HG02970 (cell line): Measurements from ENCODE around the gene ATP9A.
"Not testable (repeated sequence)": the region's sequence is repeated elsewhere in the genome, so short reads cannot be mapped to it uniquely, and the experiment has no call there.

Source experiments
- ATAC-seq: cut with Tn5 transposase; IDR thresholded peaks from one replicate; pipeline ENCODE4 v1.9.1; 2021; ENCODE audit warnings: mild to moderate bottlenecking, moderate library complexity, moderate number of reproducible peaks; ENCODE audit not compliant: unreplicated experiment, low FRiP score

Gene ATP9A

GRCh38 chr20:51767867-51768758 is at the start of gene ATP9A:
Gene ATP9A (minus strand): TSS chr20:51768390. CDS start chr20:51768369, 21 bp downstream.
- no peak for ATAC-seq

GRCh38 chr20:51816856-51817255 is 48.7 kb upstream of the ATP9A start:
- ATAC-seq: not testable (repeated sequence)

GRCh38 chr20:51815383-51816076 is 47.3 kb upstream of the ATP9A start:
- no peak for ATAC-seq

GRCh38 chr20:51812861-51813260 is 44.7 kb upstream of the ATP9A start:
- no peak for ATAC-seq

GRCh38 chr20:51811514-51812128 is 43.4 kb upstream of the ATP9A start:
- ATAC-seq: no peak

- ATAC-seq: no peak
Observed at GRCh38 chr20:51811042-51811355, 42.8 kb upstream of the ATP9A start.

GRCh38 chr20:51810155-51811041 is 42.2 kb upstream of the ATP9A start:
- ATAC-seq: no peak

GRCh38 chr20:51807720-51808250 is 39.6 kb upstream of the ATP9A start:
- no peak for ATAC-seq

GRCh38 chr20:51804754-51805153 is 36.6 kb upstream of the ATP9A start:
- ATAC-seq: no peak

- no peak for ATAC-seq
Observed at GRCh38 chr20:51803148-51803854, 35.1 kb upstream of the ATP9A start.

GRCh38 chr20:51802170-51802751 is 34.1 kb upstream of the ATP9A start, which contains the start of gene SALL4:
Gene SALL4 (minus strand): TSS chr20:51802521. CDS start chr20:51802408, 113 bp downstream.
- ATAC-seq: no peak

- no peak for ATAC-seq
Observed at GRCh38 chr20:51801823-51802123, 33.6 kb upstream of the ATP9A start.

- ATAC-seq: no peak
Observed at GRCh38 chr20:51801122-51801822, 33.1 kb upstream of the ATP9A start.

- ATAC-seq: no peak
Observed at GRCh38 chr20:51800872-51801121, 32.6 kb upstream of the ATP9A start.

GRCh38 chr20:51800060-51800871 is 32.1 kb upstream of the ATP9A start:
- ATAC-seq: no peak

GRCh38 chr20:51799401-51799860 is 31.2 kb upstream of the ATP9A start:
- ATAC-seq: no peak

- ATAC-seq: no peak
Observed at GRCh38 chr20:51797357-51798025, 29.3 kb upstream of the ATP9A start.
